OCI-LY1 (cell line): ENCODE measurements around the gene GTSE1.
A peak's percentile ranks its signal among the peaks of the same experiment; 100 is the strongest.

Source experiments
- H2AFZ ChIP-seq: fragments of 200-600 bp; sonication (generic), shearing (Covaris generic); 2 replicates; pipeline ENCODE4 v1.6.0; 2014; ENCODE audit warnings: antibody characterized with exemption, mild to moderate bottlenecking, low read length
- H3F3A ChIP-seq: fragments of 200-600 bp; sonication (generic), shearing (Covaris generic); 2 replicates; pipeline ENCODE4 v1.6.0; 2014; ENCODE audit warnings: mild to moderate bottlenecking, antibody characterized with exemption, low read length, moderate library complexity; ENCODE audit not compliant: insufficient read depth
- H3K27ac ChIP-seq: fragments of 200-600 bp; sonication (generic); 2 replicates; pipeline ENCODE4 v1.5.1; 2014; ENCODE audit warnings: low read length, mixed run types, mild to moderate bottlenecking, low read depth; ENCODE audit not compliant: poor library complexity, severe bottlenecking
- H3K27me3 ChIP-seq: fragments of 200-600 bp; sonication (generic); 2 replicates; pipeline ENCODE4 v1.6.0; 2014; ENCODE audit warnings: antibody characterized with exemption, mild to moderate bottlenecking, low read length, moderate library complexity; ENCODE audit not compliant: insufficient read depth
- H3K36me3 ChIP-seq: fragments of 200-600 bp; sonication (generic); 2 replicates; pipeline ENCODE4 v1.6.1; 2014; ENCODE audit warnings: mild to moderate bottlenecking, antibody characterized with exemption, low read length, moderate library complexity, mixed read lengths; ENCODE audit not compliant: insufficient read depth
- H3K4me1 ChIP-seq: fragments of 200-600 bp; sonication (generic); 2 replicates; pipeline ENCODE4 v1.5.1; 2014; ENCODE audit warnings: mild to moderate bottlenecking, low read length, moderate library complexity; ENCODE audit not compliant: insufficient read depth, severe bottlenecking
- H3K4me2 ChIP-seq: fragments of 200-600 bp; sonication (generic), shearing (Covaris generic); 2 replicates; pipeline ENCODE4 v1.6.1; 2014; ENCODE audit warnings: low read length
- H3K4me3 ChIP-seq: fragments of 200-600 bp; sonication (generic); 2 replicates; pipeline ENCODE4 v1.5.1; 2014; ENCODE audit warnings: low read length, low read depth, mild to moderate bottlenecking, mixed read lengths; ENCODE audit not compliant: poor library complexity, severe bottlenecking
- H3K79me2 ChIP-seq: fragments of 200-600 bp; shearing (Covaris generic); 2 replicates; pipeline ENCODE4 v1.6.1; 2016; ENCODE audit warnings: mixed run types, low read length, mixed read lengths; ENCODE audit not compliant: insufficient read depth
- H3K9ac ChIP-seq: fragments of 200-600 bp; sonication (generic), shearing (Covaris generic); 2 replicates; pipeline ENCODE4 v1.6.1; 2014; ENCODE audit warnings: mild to moderate bottlenecking, low read length, mixed read lengths
- H3K9me2 ChIP-seq: fragments of 200-600 bp; sonication (generic), shearing (Covaris generic); 2 replicates; pipeline ENCODE4 v1.6.1; 2014; ENCODE audit warnings: low read depth, mild to moderate bottlenecking, low read length, mixed read lengths
- H3K9me3 ChIP-seq: fragments of 200-600 bp; shearing (Covaris generic); 2 replicates; pipeline ENCODE4 v1.6.1; 2014; ENCODE audit warnings: low read length, mixed read lengths
- H4K20me1 ChIP-seq: fragments of 200-600 bp; sonication (generic), shearing (Covaris generic); 2 replicates; pipeline ENCODE4 v1.6.0; 2016; ENCODE audit warnings: mild to moderate bottlenecking, low read length; ENCODE audit not compliant: insufficient read depth
- CTCF ChIP-seq: fragments of 200-600 bp; sonication (generic), shearing (Covaris generic); IDR thresholded peaks from 2 replicates; pipeline ENCODE4 v1.5.1; 2017; ENCODE audit warnings: mild to moderate bottlenecking, antibody characterized with exemption, low read length, moderate library complexity, mixed read lengths
- EZH2 ChIP-seq: fragments of 200-600 bp; sonication (generic), shearing (Covaris generic); IDR thresholded peaks from 2 replicates; pipeline ENCODE4 v1.8.0; 2017; ENCODE audit warnings: borderline replicate concordance, mixed run types, mild to moderate bottlenecking, antibody characterized with exemption, low read length, moderate library complexity, mixed read lengths

The GTSE1 gene

GRCh38 chr22:46267431-46268279 lies 29.0 kb upstream of the GTSE1 start, which contains the start of gene TTC38:
TSS of gene TTC38 (plus strand) at chr22:46268008. CDS start at chr22:46268040, 32 bp downstream.
- Histone ChIP-seq H3K9ac (peak within 1 kb of the TSS; percentile 12; the same call in 1 of the 2 replicates), H3K9me3 (peaks cover 7% of the 10 kb centered on the region; the same call in 1 of the 2 replicates), H3K9me2 (no peaks in the 10 kb centered on the region), H3F3A (no peaks in the 10 kb centered on the region), H4K20me1 (no peaks in the 10 kb centered on the region), H3K27me3 (peaks cover 7% of the 10 kb centered on the region), H2AFZ (no peak within 1 kb of the TSS), H3K4me2 (peak within 1 kb of the TSS; percentile 54), H3K79me2 (no peaks in the 10 kb centered on the region), H3K27ac (no peak within 1 kb of the TSS), H3K4me3 (peak within 1 kb of the TSS; percentile 58), H3K4me1 (peaks cover 6% of the 10 kb centered on the region), H3K36me3 (no peaks in the 10 kb centered on the region; the same call in 1 of the 2 replicates)
- TF ChIP-seq CTCF, result no peak
- TF ChIP-seq EZH2, result no peak

- Histone ChIP-seq H4K20me1 (no peaks in the 10 kb centered on the region), H3K27me3 (peaks cover 7% of the 10 kb centered on the region), H3F3A (no peaks in the 10 kb centered on the region), H3K4me1 (peaks cover 6% of the 10 kb centered on the region), H3K27ac (no peak overlapping the region), H3K4me2 (no peak overlapping the region), H3K79me2 (no peaks in the 10 kb centered on the region), H3K9ac (no peak overlapping the region), H3K36me3 (no peaks in the 10 kb centered on the region; the same call in 1 of the 2 replicates), H2AFZ (no peak overlapping the region), H3K4me3 (no peak overlapping the region), H3K9me3 (0 out of 2 replicates have a peak, but pooled peaks cover 7% of the 10 kb centered on the region), H3K9me2 (no peaks in the 10 kb centered on the region)
- no peak for TF ChIP-seq EZH2
- no peak for TF ChIP-seq CTCF
Measured at GRCh38 chr22:46269564-46269963, 27.1 kb upstream of the GTSE1 start.

GRCh38 chr22:46272196-46272595 lies 24.5 kb upstream of the GTSE1 start:
- H3K79me2 ChIP-seq, result no peaks in the 10 kb centered on the region
- no peak overlapping the region for H3K9ac ChIP-seq
- H3K4me1 ChIP-seq, result peaks cover 6% of the 10 kb centered on the region
- no peak overlapping the region for H3K27ac ChIP-seq
- no peak overlapping the region for H3K4me2 ChIP-seq
- H3K36me3 ChIP-seq, result no peaks in the 10 kb centered on the region
- H3F3A ChIP-seq, result no peaks in the 10 kb centered on the region
- TF ChIP-seq EZH2 (no peak), CTCF (no peak)
- H3K27me3 ChIP-seq, result peaks cover 7% of the 10 kb centered on the region
- H3K9me2 ChIP-seq, result no peaks in the 10 kb centered on the region
- no peaks in the 10 kb centered on the region for H4K20me1 ChIP-seq
- H3K9me3 ChIP-seq, result no peaks in the 10 kb centered on the region
- no peak overlapping the region for H2AFZ ChIP-seq
- no peak overlapping the region for H3K4me3 ChIP-seq
